ENCODE measurements around the gene ZSCAN16. TPM values are rescaled to one million over a fixed set of nuclear protein-coding genes. Genes with fewer than 3 reads are reported as not detected.

ZSCAN16 gene
- polyA plus RNA-seq, 1 donor = 4.0 TPM

DNA sequence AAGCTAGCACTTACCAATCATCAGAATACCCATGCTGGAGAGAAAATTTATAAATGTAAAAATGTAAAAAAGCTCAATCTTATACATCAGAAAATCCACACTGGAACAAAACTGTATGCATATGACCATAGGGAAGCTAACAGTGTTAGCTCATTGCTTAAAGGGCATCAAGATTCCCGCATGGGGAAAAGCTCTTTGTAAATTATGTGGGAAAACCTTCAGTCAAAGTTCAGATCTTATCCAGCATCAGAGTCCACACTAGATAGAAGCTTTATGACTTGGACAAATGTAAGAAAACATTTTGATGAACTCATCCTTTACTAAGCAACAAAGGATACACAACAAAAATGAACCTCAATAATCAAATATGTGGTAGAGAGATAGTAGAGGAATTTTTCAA, 52.0 kb downstream of the ZSCAN16 start:
- DNase-seq = no peak

Other genes starting within 250 kb of the ZSCAN16 start
- gene OR2B2, start 212.2 kb upstream of the ZSCAN16 start, polyA plus RNA-seq (ENCODE audit: insufficient read length) = not detected
- gene OR2B6, start 167.4 kb upstream of the ZSCAN16 start, polyA plus RNA-seq (ENCODE audit: insufficient read length) = not detected
- 0.56 TPM for gene ZNF165, start 44.0 kb upstream of the ZSCAN16 start, polyA plus RNA-seq (ENCODE audit: insufficient read length)
- gene ZKSCAN8, start 17.3 kb downstream of the ZSCAN16 start, polyA plus RNA-seq (ENCODE audit: insufficient read length) = 22.1 TPM
- gene ZSCAN9, start 100.7 kb downstream of the ZSCAN16 start, polyA plus RNA-seq (ENCODE audit: insufficient read length) = 19.6 TPM
- gene ZKSCAN4, start 127.7 kb downstream of the ZSCAN16 start, polyA plus RNA-seq (ENCODE audit: insufficient read length) = 6.1 TPM
- 1.2 TPM for gene NKAPL, start 134.7 kb downstream of the ZSCAN16 start, polyA plus RNA-seq (ENCODE audit: insufficient read length)
- gene ZSCAN26, start 142.5 kb downstream of the ZSCAN16 start, polyA plus RNA-seq (ENCODE audit: insufficient read length) = 16.9 TPM
- 6.0 TPM for gene PGBD1, start 157.0 kb downstream of the ZSCAN16 start, polyA plus RNA-seq (ENCODE audit: insufficient read length)
- 6.9 TPM for gene ZSCAN31, start 211.5 kb downstream of the ZSCAN16 start, polyA plus RNA-seq (ENCODE audit: insufficient read length)
- 7.7 TPM for gene ZKSCAN3, start 225.3 kb downstream of the ZSCAN16 start, polyA plus RNA-seq (ENCODE audit: insufficient read length)